HG02642 (cell line): Measurements from ENCODE around the gene PDLIM5.
"Not testable (repeated sequence)": the region's sequence is repeated elsewhere in the genome, so short reads cannot be mapped to it uniquely, and the experiment has no call there.

ENCODE experiments used
- ATAC-seq: cut with Tn5 transposase; IDR thresholded peaks from one replicate; pipeline ENCODE4 v1.9.1; 2021; ENCODE audit warnings: mild to moderate bottlenecking; ENCODE audit not compliant: unreplicated experiment, poor library complexity

PDLIM5 gene

DNA sequence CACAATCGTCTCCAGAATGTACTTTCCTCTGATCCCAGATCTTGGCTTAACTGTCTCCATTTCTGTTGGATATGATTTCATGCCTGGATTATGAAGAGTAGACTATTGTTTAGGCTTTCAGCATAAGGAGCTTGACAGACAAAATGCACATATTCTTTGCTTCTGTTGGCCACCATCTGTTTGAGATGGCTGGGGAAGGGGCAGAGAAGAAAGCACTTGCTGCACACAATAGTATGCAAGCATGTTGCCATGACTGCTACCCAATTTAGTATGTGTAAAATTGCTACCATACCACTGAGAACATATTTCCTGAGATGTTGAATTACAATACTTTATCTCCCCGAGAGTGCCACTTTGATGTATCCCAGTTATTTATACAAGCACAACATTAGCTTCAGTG, 178.1 kb downstream of the PDLIM5 start:
- ATAC-seq, result no peak

DNA sequence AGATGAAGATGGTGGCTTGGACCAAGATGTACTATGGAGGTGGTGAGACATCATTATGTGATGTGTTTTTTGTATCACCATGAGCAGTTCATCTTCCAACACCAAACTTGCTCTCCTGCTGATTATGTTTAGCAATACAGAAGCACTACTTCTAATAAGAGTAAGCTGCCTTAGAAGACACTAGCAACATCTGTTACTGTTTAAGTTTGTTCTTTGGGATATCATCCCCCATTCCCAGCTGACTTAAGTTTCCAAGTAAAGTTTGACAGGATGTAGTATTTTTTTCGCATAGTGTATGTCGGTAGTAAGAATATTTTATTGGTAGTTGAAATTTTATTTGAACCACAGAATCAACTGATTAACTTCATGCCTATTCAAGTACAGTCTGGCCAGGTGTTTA, 182.5 kb downstream of the PDLIM5 start:
- ATAC-seq, result no peak

DNA sequence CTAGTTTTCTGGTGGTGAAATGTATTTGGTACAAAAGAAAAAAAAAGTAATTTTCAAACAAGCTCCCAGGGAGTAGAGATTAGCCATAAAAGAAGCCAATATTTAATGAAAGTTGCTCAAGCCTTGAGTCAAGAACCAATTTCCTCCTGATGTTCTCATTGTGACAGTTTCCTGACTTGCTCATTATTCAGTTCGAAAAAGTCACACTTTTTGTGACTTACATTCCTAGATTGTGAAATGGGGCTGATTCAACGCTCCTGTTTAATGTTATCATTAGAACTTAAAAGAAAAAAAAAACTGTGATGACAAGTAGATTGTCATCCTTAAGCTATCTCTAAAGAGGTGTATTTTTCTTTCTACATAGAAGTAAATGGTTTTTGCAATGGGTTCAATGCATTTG, 183.4 kb downstream of the PDLIM5 start:
- no peak for ATAC-seq

DNA sequence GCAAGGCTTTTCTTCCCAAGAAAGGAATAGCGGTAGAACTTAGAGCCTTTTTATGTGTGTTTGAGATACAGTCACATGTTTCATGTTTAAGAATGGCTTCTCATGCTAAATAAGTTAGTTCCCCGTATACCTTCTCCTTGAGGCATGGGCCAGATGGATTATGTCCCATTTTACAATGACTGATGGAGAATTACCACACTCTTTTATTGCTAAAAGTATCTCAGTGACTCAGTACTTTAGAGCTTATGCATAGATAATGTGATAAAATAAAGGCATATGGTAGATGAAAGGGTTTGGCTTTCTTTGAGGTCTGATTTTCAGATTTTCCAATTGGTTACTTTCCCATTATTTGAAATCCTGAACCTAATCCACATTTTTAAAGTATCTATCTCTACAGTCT, 184.3 kb downstream of the PDLIM5 start:
- no peak for ATAC-seq

DNA sequence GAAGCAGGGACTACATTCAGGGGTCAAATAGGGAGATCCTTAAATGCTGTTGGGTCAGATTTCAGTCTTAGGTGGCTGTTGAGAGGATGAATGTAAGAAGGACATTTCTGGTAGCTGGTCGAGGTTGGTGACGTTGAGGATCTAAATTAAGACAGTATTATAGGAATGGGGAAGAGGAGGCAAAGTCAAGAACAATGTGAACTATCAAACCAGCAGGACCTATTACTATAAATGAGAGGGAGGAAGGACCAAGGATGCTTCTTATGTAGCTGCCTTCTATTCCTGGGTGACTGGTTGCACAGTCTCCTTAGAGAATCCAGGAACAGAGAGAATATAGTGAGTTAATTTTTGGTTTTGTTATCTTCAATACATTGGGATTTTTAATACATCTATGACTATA, 187.6 kb downstream of the PDLIM5 start:
- no peak for ATAC-seq

DNA sequence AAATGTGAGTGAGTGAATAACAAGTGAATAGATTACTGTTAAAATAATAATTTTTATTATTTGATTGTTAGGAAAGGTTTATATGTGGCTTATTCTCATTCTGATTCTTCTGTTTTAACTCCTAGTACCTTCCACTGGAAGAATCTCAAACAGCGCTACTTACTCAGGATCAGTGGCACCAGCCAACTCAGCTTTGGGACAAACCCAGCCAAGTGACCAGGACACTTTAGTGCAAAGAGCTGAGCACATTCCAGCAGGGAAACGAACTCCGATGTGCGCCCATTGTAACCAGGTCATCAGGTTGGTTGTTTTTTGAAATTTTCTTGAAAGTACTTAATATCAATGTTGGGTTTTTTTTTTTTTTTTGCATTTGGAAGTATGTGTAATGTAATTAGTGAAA, 188.4 kb downstream of the PDLIM5 start:
- no peak for ATAC-seq

DNA sequence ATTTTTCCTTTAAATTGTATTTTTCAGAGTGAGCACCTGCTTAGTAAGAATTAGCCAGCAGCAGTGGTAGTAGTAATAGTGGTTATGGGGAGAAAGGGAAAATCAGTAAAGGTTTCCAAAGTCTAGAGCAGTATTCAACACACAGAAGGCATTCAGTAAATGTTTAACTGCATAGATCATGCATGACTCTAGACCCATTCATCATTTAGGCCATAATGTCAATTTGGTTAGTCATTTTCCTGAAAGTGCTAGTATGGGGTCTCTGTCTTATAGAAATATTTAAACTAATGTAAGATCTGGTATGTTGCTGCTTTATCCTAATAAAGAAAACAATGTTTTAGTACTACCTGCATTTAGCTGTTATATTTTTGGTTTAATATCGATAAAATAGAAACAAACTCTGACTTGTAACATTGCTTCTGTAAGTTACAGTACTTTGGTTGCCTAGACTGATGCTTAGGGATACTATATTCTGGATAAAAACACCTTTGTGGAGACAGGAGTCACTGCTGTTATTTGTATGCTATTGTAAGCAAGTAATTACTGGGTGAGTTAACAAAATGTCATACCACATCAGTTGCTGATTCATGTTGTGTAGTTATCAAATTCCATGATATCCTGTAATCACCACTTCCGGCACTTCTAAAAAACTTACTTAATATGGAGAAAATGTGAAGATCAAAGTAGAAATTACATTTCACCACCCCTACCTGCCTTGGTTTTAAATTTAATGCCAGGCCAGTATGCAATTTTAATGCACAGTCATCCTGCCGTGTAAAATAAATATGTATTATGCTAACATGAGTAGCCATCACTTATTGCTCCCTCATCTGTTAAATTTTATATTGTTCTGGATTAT, 190.2 kb downstream of the PDLIM5 start:
- ATAC-seq, result no peak

DNA sequence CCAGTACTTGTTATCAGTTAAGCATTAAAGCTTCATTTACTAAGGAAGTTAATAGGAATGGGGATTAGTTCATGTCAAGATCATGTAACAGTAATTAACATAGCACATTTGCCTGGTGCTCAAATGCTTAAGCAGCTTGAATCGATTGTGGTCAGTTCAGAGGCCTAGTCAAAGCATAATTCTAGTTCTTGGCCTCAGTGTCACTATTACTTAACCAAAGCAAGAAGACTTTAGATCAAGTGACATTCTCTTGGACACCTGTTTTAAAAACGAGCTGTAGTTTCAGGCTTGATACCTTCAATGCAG, 190.8 kb downstream of the PDLIM5 start:
- no peak for ATAC-seq

DNA sequence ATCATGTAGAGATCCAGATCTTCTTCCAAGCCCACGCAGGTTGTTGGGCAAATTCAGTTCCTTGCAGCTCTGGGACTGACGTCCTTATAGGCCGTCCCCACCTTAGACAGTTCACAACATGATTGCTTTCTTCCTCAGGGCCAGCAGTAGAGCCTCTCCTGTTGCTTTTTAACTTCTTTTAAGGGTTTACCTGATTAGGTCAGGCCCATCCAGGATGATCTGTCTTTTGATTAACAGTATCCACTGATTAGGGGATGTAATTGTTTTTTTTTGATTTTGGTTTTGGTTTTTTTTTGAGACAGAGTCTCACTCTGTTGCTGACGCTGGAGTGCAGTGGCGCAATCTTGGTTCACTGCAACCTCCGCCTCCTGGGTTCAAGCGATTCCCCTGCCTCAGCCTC, 197.0 kb downstream of the PDLIM5 start:
- ATAC-seq, result no peak

DNA sequence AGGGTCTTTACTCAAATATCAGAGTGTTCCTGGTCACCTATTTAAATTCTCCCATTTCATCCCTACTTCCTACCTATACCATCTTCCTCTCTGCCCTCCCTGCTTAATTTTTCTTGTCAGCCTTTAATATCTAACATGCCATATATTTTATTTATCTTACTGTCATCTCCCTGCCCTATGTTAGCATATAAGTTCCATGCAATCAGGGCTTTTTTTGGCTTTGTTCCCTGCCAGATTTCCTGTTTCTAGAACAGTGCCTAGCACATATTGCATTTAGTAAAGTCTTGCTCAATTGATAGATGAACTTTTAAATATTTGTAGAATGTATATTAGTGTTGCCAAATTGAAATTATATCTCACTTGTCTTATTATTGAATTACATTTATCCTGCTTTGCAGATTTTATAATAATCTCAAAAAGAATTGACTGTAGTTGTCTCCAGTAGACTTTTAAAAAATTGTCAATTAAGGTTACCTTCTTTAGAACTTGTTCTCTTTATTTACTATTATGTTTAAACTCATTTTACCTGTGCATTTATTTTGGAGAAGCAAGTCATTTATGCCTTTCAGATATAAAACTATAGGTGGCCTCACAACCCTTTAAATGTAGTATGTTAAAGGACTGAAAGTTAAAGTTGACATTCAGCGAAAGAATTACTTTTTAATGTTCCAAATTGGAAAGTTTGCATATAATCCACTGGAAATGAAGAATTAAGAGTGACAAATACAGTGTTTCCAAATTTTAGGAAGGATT, 197.8 kb downstream of the PDLIM5 start:
- ATAC-seq, result no peak

DNA sequence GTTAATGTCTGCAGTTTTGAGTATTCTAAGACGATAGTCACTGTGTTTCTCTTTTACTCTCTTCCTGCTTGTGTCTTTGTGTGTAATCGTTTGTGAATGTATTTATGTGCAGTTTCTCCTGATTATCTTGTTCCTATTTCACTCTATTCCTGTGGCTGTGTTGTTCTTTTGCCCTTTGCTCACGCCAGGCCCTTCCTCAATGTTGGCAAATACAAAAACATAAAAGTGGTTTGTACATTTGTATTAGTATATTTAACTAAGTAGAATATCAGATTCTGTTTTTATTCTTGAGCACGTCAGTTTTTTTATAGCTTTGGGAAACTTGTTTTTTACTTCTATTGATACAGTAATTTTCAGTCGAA, 198.4 kb downstream of the PDLIM5 start:
- no peak for ATAC-seq

DNA sequence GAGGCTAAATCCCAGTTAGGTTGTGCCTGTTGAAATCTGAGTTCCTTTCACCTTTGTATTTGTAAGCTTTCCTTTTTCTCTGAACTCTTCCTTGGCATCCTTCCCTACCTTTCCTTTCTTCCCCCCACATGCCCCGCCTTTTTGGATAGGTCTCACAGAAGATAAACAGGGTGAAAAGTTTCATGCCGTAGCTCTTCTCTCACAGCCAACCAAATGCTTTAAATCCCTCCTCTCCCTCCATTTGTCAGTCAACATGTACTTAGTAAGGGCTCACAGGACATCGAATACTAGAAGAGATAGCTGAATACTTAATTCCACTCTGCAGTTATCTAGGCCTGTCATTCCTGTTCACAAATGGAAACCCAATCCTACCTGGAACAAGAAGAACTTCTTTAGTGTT, 198.9 kb downstream of the PDLIM5 start:
- ATAC-seq, result no peak

DNA sequence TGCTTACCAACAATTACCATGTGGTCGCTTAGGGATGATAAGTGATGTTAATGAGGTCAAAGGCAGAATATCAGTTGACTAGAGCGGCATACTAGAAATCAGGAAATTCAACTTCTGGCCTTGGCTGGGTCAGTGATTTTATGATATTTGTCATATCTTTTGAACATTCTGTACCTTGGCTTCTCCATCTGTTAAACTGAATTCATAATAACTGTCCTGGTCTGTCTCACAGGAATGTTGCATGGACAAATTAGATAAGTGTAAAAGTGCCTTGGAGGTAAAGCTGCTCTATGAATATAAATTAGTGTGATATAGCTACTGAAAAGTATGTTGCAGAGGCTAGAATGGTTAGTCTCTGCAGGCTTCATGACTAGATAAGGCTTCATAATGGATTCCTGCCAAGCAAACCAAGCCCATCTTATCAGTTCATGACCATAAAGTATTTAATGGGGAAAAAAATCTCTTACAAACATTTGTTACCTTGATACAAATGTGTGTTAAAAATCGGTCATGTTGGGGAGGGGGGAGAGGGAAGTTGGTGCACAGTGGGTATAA, 201.4 kb downstream of the PDLIM5 start:
- ATAC-seq, result no peak

DNA sequence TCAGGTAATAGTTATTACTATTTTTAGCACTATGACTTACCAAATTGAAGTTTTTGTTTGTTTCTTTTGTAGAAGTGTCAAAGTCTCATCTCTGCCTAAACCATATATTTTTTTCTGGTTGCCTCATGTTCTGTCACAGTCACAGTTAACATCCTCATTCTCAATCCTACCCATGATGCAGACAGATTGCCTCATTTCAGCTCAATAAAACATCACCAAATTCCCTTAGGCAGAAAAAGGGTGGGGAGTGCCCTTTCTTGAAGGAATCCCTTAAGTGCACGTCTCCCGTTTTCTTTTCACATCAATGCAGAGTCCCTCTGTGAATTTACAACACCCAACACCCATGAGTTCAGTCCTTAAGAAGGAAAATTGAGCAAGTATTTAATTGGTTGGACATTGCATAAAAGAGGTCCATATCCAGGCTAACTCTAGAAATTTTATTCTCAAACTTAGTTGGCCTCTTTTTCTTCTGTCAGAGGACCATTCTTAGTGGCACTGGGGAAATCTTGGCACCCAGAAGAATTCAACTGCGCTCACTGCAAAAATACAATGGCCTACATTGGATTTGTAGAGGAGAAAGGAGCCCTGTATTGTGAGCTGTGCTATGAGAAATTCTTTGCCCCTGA, 202.4 kb downstream of the PDLIM5 start:
- ATAC-seq, result no peak

DNA sequence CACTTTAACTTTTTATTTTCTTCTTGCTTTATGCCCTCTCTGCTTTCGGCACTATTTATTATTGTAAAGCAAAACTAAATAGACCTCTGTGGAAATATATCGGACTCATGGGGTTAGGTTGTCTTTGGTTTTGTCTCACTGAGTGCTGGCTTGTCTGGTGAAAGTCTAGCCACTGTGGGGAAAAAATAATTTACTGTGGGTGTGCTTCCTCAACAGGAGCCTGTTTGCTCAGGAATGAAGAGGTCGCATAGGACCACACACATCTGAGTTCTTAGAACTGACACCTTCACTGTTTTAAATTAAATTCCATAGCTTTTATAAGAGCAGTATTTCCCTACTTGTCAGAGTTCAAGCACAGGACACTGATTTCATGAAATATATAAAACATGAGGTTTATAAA, 203.0 kb downstream of the PDLIM5 start:
- ATAC-seq, result no peak

DNA sequence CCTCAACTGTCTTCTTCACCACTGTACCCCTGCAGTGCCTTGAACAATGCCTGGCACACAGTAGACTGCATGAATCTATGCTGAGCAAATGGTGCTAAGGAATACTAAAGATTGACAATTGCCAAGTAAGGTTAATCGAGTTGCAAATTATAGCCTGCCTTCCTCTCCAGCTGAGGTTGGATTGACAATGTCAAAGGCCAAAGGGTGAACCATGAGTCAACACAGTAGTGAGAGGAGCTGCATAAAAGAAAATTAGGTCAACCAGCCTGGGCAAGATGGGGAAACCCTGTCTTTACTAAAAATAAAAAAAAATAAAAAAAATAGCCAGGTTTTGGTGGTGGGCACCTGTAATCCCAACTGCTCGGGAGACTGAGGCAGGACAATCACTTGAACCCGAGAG, 208.9 kb downstream of the PDLIM5 start:
- ATAC-seq, result no peak

DNA sequence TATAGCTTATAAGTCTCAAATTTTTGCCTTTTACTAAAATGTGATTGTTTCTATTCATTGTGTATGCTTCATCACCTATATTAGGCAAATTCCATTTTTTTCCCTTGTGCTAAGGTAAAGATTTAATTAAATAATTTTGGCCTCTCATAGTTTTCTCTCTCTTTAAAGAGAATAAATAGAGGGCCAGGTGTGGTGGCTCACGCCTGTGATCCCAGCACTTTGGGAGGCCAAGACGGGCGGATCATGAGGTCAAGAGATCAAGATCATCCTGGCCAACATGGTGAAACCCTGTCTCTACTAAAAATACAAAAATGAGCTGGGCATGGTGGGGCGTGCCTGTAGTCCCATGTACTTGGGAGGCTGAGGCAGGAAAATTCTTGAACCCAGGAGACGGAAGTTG, 213.3 kb downstream of the PDLIM5 start:
- not testable (repeated sequence) for ATAC-seq

DNA sequence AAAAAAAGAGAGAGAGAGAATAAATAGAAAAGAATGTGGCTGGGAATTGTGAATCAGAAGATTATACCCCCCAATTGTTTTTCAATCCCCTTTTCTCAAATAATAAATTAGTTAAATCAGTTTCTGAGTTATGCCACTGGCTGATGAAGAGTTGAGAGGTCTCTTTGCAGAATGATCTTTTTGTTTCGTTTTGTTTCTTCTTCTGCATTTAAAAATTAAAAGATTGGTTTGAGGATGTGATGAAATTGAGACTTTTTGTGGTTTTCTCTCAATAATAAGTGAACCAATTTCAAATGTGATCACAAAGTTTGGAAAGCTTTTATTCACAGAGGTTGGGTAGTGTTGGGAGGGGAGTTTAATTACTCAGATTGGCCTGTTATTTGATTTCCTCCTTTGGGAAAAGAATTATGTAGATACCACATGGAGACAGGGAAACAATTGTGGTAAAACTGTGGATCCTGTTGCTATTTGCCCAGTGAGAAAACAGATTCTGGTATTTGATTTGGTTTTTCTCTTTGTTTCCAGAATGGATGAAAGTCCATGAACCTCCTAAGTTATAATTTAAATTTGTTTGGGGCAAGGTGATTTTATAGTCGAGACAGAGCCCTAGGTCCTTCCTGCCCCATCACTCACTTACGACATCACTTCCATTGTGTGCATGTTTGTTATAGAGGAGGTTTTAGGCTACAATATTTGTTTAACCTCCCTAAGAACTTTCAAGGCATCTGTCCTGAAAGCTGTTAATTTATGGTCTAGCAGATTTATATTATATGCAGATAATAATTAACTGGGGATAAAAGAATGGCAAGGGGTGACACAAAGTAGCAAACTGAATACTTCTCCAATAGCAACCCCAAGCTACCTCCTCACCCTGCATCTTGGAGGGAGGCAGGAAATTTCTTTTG, 214.0 kb downstream of the PDLIM5 start:
- ATAC-seq, result no peak

DNA sequence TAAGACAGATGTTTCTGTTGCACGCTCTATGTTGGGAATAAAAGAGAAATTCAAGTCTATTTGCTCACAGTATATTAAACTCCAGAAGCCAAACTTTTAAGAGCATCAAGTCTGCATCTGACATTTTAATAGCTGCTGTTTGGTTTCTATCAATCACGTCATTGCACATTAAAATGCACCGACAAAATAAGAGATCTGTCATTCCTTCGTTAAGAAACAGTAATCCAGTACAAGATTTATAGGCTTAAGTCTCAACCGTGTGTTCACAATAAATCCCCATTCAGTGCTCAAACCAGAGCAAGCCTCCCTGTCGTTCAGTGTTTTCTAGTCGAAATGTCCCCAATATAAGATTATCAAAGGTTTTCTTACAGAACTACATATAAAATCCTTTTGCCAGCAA, 217.0 kb downstream of the PDLIM5 start:
- ATAC-seq, result no peak
